SW 1271 (cell line): Measurements from ENCODE around the gene IQSEC1.

ENCODE experiments used
- DNase-seq, 2 experiments: peaks; one replicate each; lab custom pipeline; 2025; lab: John Stamatoyannopoulos, UW

Gene IQSEC1

GRCh38 chr3:13073326-13074005 is at the start of gene IQSEC1:
Gene IQSEC1, minus strand, starts transcription at chr3:13073429. Its CDS starts 415 bp downstream, at chr3:13073014.
- DNase-seq: no peak

GRCh38 chr3:13122081-13123012 is 49.1 kb upstream of the IQSEC1 start:
- no peak for DNase-seq

GRCh38 chr3:13121553-13122001 is 48.3 kb upstream of the IQSEC1 start:
- DNase-seq: no peak

GRCh38 chr3:13120928-13121552 is 47.8 kb upstream of the IQSEC1 start:
- DNase-seq: no peak

GRCh38 chr3:13120289-13120927 is 47.2 kb upstream of the IQSEC1 start:
- no peak for DNase-seq

- no peak for DNase-seq
These were observed 46.4 kb upstream of the IQSEC1 start for GRCh38 chr3:13119471-13120220.

GRCh38 chr3:13116426-13116825 is 43.2 kb upstream of the IQSEC1 start:
- no peak for DNase-seq

- no peak for DNase-seq
These were observed 42.8 kb upstream of the IQSEC1 start for GRCh38 chr3:13115991-13116390.

- DNase-seq: no peak
These were observed 42.3 kb upstream of the IQSEC1 start for GRCh38 chr3:13115576-13115910.

- DNase-seq: no peak
These were observed 41.8 kb upstream of the IQSEC1 start for GRCh38 chr3:13114811-13115575.

GRCh38 chr3:13113346-13114330 is 40.4 kb upstream of the IQSEC1 start:
- no peak for DNase-seq

- DNase-seq: no peak
These were observed 39.5 kb upstream of the IQSEC1 start for GRCh38 chr3:13112521-13113345.

- no peak for DNase-seq
These were observed 38.8 kb upstream of the IQSEC1 start for GRCh38 chr3:13111873-13112520.

- DNase-seq: no peak
These were observed 38.1 kb upstream of the IQSEC1 start for GRCh38 chr3:13111173-13111872.

- no peak for DNase-seq
These were observed 37.5 kb upstream of the IQSEC1 start for GRCh38 chr3:13110678-13111116.

- DNase-seq: no peak
These were observed 36.3 kb upstream of the IQSEC1 start for GRCh38 chr3:13109516-13109915.

- no peak for DNase-seq
These were observed 35.6 kb upstream of the IQSEC1 start for GRCh38 chr3:13108861-13109260.
